ENCODE measurements around the gene TESMIN.

The TESMIN gene

DNA sequence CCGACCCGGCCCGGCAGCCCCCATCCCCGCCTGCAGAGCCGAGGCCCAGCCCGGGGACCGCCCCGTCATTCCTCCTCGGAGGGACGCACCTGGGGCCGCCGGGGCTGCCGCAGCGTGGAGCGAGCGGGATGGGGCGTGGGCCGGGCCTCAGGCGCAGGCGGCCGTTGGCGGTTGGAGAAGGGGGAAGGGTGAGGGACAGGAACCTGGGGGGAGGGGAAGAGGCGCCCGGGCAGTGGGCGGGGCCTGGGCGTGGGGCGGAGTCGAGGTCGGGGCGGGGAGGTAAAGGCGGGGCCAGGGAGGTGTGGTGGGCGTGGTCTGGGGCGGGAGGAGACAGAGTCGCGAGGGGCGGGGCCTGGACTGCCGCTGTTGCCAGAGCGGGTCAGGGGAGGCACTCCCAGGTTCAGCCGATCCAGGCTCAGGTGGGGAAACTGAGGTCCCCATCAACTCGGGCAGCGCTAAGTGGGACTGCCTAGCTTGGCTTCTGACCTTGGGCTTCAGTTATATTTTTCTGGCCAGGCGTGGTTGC is at the start of gene TESMIN:
TSS of gene TESMIN (minus strand) at position 190 of the 526 bp plus-strand sequence. CDS start 860 bp downstream, outside the sequence.
- no peak for DNase-seq (ENCODE audit: low read depth, low spot score)

DNA sequence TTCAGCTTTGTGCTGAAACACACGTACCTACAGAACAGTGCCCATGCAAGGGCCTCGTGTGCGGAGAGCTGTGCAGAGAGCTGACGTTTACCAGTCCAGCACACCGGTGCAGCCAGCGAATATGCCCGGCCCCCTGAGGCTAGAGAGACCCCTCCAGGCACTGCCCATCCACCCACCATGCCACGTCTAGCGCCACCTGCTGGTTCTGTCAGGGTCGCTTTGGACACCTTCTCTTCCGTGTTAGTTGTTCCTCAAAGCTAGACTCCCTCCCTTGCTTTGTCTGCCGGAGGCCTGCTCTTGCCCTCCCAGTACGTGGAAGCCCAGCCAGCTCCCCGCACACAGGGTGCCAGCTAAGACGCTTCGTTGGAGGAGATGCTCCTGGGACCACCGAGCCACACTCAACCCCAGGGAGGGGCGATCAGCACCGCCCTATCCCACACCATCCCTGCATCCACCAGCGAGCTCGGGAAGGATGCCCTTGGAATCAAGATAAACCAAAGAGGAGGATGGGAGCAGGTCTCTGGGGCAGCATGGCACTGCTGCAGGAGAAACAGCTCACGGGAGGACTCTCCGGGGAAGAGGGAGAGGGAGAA is 47.0 kb upstream of the TESMIN start:
- no peak for DNase-seq (ENCODE audit: low read depth, low spot score)

DNA sequence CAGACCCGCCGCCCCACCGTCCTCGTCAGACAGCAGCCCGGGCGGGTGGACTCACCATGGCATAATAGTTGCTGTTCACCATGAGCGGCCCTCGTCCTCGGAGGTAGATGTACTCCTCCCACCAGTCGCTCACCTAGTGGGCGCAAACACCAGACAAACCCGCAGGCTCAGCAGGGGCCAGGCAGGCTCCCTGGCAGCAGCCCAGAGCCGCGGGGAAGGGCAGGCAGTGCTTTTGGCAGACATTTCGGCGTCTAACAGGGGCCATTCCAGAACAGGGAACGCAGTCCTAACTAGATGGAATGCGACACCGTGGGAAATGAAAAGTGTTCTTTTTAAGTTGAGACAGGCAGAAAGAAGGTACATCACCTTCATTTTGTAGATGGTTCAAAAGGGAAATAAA is 45.5 kb upstream of the TESMIN start:
- no peak for DNase-seq (ENCODE audit: low read depth, low spot score)

DNA sequence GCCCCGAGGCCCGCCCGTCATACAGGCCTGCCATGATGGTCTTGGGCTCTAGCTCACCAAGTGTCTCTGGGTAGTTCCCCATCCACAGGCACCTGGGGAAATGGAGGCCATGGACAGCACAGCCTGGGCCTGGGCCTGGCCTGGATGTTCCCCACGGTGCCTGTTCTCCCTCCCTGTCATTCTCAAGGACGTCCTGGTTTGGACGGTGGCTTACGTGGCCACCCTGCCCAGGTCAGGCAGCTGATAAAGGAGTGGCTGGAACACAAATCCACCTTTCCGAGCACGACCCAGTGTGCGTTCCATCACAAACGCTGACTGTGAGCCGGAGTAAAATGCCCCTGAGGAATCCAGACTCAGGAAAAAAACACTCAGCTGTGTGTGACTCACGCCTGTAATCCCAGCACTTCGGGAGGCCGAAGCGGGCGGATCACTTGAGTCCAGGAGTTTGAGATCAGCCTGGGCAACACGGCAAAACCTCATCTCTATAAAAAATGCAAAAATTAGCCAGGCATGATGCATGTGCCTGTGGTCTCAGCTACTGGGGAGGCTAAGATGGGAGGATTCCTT is 41.2 kb upstream of the TESMIN start:
- DNase-seq (ENCODE audit: low read depth, low spot score): no peak

- DNase-seq (ENCODE audit: low read depth, low spot score): no peak
These were observed 33.3 kb upstream of the TESMIN start for GRCh38 chr11:68784653-68785052.

DNA sequence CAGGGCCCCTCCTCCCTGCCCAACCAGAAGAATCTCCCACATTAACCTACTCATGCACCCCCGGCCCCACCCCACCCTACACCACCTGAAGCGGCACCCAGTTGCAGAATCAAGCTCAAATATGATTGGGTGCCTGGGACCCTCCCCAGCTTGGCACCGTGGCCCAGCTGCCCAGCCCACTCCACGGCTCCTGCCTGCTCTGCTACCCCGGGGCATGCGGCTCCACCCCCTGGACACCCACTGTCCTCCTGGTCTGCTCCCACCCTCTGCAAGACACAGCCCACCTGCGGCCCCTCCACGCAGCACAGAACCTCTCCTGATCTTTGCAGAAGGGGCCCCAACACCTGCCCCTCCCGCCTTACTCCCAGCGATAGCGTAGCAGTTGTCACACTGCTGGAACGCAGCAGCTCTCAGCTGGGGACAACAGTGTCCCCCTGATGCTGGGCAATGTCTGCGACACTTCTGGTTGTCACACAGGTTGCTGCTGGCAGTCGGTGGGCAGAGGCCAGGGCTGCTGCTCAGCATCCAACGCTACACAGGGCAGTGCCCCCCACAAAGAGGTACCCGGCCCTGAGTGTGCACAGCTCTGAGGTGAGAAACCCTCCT is 32.0 kb upstream of the TESMIN start:
- DNase-seq (ENCODE audit: low read depth, low spot score): no peak

- DNase-seq (ENCODE audit: low read depth, low spot score): no peak
These were observed 31.4 kb upstream of the TESMIN start for GRCh38 chr11:68782711-68783110.

DNA sequence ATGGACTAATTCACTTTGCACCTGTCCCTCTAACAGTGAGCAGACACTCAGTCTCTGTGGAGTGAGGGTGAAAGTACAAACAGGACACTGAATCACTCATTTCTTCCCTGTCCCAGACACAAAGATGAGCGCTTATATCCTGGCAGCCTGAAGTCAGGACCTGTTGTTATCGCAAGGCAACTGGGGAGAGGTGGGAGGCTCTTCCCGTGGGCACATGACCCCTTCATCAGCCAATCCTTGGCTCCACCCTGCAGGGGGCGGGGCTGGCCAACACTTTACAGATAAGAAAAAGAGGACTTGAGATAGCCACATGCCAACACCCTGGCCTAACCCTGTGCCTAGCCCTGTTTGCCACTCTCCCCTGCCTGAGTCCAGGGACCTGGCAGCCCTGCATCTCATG is 29.5 kb upstream of the TESMIN start:
- no peak for DNase-seq (ENCODE audit: low read depth, low spot score)

- no peak for DNase-seq (ENCODE audit: low read depth, low spot score)
These were observed 26.9 kb upstream of the TESMIN start for GRCh38 chr11:68778205-68778604.

GRCh38 chr11:68776442-68777235 is 25.3 kb upstream of the TESMIN start:
- DNase-seq (ENCODE audit: low read depth, low spot score): no peak

- no peak for DNase-seq (ENCODE audit: low read depth, low spot score)
These were observed 24.6 kb upstream of the TESMIN start for GRCh38 chr11:68775951-68776388.

- DNase-seq (ENCODE audit: low read depth, low spot score): no peak
These were observed 22.9 kb upstream of the TESMIN start for GRCh38 chr11:68774194-68774585.

DNA sequence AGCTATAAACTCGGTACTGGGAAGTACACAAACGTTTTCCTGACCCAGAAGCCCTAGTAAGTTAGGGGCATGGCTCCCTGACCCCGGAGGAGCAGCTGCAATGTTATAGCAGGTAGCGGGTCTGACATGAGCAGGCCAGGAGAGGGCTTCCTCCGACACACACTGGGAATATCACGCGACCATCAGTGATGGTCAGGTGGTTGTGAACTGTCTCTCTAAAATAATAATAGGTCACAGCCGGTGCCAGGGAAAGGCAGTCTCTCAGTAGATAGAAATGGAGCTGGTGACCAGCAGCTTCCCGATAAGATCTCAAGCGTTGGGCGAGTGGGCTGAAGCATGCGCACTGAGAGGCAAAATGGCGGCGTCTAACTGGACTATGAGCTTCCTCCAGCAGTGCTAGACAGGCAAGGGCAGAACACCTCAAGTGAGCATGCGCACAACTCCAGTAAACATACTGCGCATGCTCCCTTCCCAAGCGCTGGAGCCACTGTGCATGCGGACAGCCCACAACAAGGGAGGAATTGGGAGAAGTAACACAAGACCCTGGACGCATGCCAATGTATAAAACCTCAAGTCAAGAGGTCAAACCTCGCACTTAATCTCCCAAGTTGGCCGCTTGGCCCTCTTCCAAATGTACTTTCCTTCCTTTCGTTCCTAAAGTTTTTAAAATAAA is 22.3 kb upstream of the TESMIN start:
- DNase-seq (ENCODE audit: low read depth, low spot score): peak; percentile 42

DNA sequence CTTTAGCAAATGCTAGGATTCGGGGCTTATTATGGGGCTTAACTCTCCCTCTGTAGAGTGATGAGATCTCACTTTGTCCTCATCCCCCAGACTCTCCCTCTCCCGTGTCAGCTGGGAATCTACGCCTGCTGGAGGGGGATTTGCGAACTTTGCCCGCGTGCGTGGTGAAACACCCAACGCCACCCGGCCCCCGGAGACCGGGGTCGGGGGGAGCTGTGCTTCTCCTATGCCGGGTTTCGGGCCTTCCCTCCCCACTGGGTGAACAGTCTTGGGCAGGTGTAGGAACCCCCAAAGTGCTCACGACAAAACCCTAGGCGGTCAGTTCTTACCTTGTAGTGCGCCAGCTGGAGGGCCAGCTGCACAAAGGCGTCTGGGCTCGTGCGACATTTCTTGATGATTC is 21.6 kb upstream of the TESMIN start:
- no peak for DNase-seq (ENCODE audit: low read depth, low spot score)

- DNase-seq (ENCODE audit: low read depth, low spot score): no peak
These were observed 19.5 kb upstream of the TESMIN start for GRCh38 chr11:68770781-68771180.

DNA sequence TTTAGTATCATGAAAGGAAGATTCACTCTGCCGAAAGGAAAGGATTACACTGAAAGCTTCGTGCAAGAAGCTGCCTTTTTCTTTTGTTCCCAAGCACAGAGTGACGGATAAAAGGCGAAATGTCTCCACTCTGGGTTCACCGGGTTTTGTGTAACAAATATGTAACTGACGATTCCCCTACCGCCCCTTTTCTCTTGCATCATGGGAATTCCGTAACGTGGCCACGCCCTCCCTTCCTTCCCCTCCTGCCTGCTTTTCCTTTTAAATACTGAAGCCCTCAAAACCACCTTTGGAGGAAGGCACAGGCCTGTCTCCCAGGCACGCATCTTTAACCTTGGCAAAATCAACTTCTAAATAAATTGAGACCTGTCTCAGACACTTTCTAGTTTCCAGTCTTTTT is 16.4 kb upstream of the TESMIN start:
- no peak for DNase-seq (ENCODE audit: low read depth, low spot score)

DNA sequence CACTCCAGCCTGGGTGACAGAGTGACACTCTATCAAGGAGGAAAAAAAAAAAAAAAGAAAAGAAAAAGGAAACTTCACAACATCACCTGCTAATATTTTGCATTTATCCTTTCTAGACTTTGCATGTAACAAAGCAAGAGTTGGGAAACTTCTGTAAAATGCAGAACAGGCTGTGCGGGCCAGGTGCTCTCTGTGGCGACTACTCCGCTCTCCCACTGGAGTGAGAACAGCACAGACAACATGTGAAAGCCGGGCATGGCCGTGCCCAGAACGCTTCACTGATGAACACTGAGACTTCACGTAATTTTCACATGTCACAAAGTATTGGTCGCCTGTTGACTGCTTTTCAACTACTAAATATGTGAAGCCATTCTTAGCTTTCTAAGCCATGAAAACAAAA is 15.5 kb upstream of the TESMIN start:
- no peak for DNase-seq (ENCODE audit: low read depth, low spot score)

DNA sequence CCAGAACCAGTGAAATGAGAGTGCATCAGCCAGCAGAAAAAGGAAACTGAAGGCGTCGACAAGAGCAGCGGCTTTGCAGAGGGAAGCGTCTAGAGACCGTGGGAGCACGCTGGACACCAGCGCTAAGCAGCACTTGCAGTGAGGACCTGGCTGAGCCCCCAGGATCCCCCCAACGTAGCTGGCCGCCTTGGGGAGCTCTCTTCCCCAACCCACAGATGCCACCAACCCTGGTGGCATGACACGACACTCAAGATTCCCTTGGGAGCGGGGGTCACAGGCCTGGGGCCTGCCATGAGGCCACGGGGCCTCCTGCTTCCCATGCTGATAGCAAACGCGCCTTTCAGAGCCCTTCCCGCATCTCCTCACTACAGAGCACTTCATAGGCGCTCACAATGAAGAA is 13.4 kb upstream of the TESMIN start:
- DNase-seq (ENCODE audit: low read depth, low spot score): no peak

DNA sequence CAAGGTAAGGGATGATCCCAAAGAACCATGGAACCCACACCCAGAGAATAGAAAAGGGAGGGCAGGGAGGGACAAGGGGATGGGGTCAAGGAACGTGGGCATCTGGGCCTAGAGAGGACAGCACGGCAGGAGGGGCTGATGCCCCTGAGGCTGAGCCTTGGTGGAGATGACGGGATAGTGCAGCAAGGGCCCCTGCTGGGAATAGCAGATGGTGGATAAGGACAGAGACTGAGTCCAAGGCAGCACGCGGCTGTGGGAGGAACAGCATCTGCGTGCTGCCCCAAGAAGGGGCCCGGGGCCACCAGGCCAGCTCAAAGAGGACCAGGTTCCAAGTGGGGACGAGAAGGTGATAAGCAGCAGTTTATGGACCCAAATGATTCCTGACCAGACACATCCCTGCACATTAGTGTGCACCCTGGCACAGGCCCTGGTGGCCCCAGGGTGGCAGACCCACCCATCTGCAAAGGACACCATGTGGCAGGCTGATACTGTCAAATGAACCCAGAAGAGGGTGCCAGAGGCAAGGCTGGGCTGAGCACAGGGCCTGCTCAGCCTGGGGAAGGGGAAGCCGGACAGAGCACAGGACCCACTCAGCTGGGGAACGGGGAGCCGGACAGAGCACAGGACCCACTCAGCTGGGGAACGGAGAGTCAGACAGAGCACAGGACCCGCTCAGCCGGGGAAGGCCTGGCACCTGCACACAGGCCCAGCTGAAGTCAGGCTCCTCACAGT is 12.8 kb upstream of the TESMIN start:
- DNase-seq (ENCODE audit: low read depth, low spot score): no peak

GRCh38 chr11:68763181-68763721 is 11.9 kb upstream of the TESMIN start:
- no peak for DNase-seq (ENCODE audit: low read depth, low spot score)

GRCh38 chr11:68762481-68762880 is 11.2 kb upstream of the TESMIN start:
- DNase-seq (ENCODE audit: low read depth, low spot score): no peak

Data from brain pericyte (primary cell).